Measurements from ENCODE around the gene MALT1. TPM values are rescaled to one million over a fixed set of nuclear protein-coding genes. Genes with fewer than 3 reads are reported as not detected.

Gene MALT1
- polyA plus RNA-seq, 2 of the 4 experiments (the other 2 are of a cell fraction), result 30.7 to 34.0 TPM

DNA sequence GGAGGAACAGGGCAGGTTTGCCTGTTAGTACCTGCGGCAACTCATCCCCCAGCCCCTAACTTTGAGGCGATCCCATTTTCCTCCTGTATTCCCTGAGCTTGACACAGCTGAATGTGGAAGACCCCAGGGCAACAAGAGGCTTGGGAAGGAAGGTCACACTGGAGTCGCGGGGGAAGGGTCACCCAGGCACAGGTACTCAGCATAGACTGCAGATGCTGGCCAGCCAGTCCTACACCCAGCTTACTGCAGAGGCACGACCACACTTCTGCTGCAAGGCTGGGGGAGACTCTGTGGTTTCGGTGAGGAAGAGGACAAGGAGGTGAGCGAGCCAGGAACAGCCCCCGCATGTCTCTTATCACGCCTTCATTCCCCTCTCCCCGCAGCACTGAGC, 91.5 kb downstream of the MALT1 start:
- FAIRE-seq (no peak), DNase-seq (ENCODE audit: low read depth in 1 of 2, low spot score in 1 of 2) (no peak), ATAC-seq (no peak)
- no peaks in the 10 kb centered on the region for H3K9me3 ChIP-seq
- ChIA-PET CTCF (interaction anchor here (0.6 to 11.7 kb wide), 10 partner anchors 11 to 719 kb away, joined by 3 to 190 read pairs (median 8); partner anchors contain the start of gene NEDD4L), POLR2A (no interaction called here)
- 80% methylated on average over 9 of the region's 10 CpGs for WGBS (ENCODE audit: missing lambda C conversion rate)
- H3K27ac ChIP-seq, result peak overlapping the region in 1 of 2 experiments; percentile 78; a peak in 3 of 6 replicates
- TF ChIP-seq ZSCAN20 (CRISPR knock-in tag; IDR thresholded peaks at IDR 0.05) (no peak), CTCF (IDR thresholded peaks at IDR 0.05) (no peak), SMC3 (IDR thresholded peaks at IDR 0.05) (no peak), NR3C1 (IDR thresholded peaks at IDR 0.05) (no peak), EHF (CRISPR knock-in tag; IDR thresholded peaks at IDR 0.05) (no peak)
- H3K4me1 ChIP-seq, result 0 out of 3 replicates have a peak, but pooled peaks cover 5% of the 10 kb centered on the region
- no peak overlapping the region for H3K4me2 ChIP-seq
- H3K4me3 ChIP-seq, result no peak overlapping the region

DNA sequence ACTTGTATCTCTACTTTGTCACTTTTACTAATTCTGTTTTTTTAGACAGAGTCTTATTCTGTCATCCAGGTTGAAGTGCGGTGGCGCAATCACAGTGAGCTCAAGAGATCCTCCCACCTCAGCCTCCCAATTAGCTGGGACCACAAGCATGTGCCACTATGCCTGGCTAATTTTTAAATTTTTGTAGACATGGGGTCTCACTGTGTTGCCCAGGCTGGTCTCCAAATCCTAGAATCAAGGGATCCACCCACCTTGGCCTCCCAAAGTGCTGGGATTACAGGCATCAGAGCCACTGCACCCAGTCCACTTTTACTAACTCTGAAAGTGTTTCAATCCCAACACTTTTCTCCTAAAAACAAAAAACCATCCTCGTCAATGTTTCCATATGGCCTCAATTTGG, 94.9 kb downstream of the MALT1 start:
- ChIA-PET CTCF (interaction anchor here (1.2 to 11.7 kb wide), 7 partner anchors 8 to 304 kb away, joined by 3 to 190 read pairs (median 4); no protein-coding TSS in a partner anchor), POLR2A (no interaction called here)
- FAIRE-seq, result no peak

GRCh38 chr18:58766946-58767345, 95.7 kb downstream of the MALT1 start:
- peaks cover 11% of the 10 kb centered on the region; the same call in 1 of the 3 replicates for H3K4me1 ChIP-seq
- ATAC-seq, result no peak
- DNase-seq (ENCODE audit: low read depth in 1 of 2, low spot score in 1 of 2), result no peak
- H3K4me2 ChIP-seq, result no peak overlapping the region
- H3K4me3 ChIP-seq, result no peak overlapping the region
- ChIA-PET CTCF (interaction anchor here (0.6 to 11.7 kb wide), 10 partner anchors 9 to 635 kb away, joined by 3 to 190 read pairs (median 4); no protein-coding TSS in a partner anchor), POLR2A (no interaction called here)
- no peak for FAIRE-seq
- TF ChIP-seq ZFP36 (IDR thresholded peaks at IDR 0.05; ENCODE audit: borderline replicate concordance, partially characterized antibody), result no peak
- TF ChIP-seq, protein P1, sequence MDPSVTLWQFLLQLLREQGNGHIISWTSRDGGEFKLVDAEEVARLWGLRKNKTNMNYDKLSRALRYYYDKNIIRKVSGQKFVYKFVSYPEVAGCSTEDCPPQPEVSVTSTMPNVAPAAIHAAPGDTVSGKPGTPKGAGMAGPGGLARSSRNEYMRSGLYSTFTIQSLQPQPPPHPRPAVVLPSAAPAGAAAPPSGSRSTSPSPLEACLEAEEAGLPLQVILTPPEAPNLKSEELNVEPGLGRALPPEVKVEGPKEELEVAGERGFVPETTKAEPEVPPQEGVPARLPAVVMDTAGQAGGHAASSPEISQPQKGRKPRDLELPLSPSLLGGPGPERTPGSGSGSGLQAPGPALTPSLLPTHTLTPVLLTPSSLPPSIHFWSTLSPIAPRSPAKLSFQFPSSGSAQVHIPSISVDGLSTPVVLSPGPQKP (IDR thresholded peaks at IDR 0.05; ENCODE audit: low read depth, low read length), result no peak
- H3K9me3 ChIP-seq, result no peaks in the 10 kb centered on the region
- WGBS (ENCODE audit: missing lambda C conversion rate), result 56% methylated on average over 7 of the region's 7 CpGs
- H3K27ac ChIP-seq, result no peak overlapping the region

More for the DNA sequence above, 94.9 kb downstream of the MALT1 start:
- Histone ChIP-seq H3K27ac (peak overlapping the region in 1 of 2 experiments; percentile 28; a peak in 1 of 6 replicates), H3K9me3 (no peaks in the 10 kb centered on the region), H3K4me1 (peaks cover 11% of the 10 kb centered on the region; the same call in 1 of the 3 replicates), H3K4me3 (no peak overlapping the region), H3K4me2 (no peak overlapping the region)
- no peak for TF ChIP-seq PHF8 (IDR thresholded peaks at IDR 0.05; ENCODE audit: borderline replicate concordance, low read depth)
- TF ChIP-seq CEBPB (IDR thresholded peaks at IDR 0.05), result peak in 1 of 2 experiments; percentile 14; a peak in 1 of 4 replicates
- WGBS (ENCODE audit: missing lambda C conversion rate), result 73% methylated on average over 3 of the region's 3 CpGs
- DNase-seq (ENCODE audit: low read depth in 1 of 2, low spot score in 1 of 2), result no peak
- no peak for ATAC-seq

GRCh38 chr18:58768293-58768974, 97.2 kb downstream of the MALT1 start:
- peak overlapping the region; percentile 59 to 80 for H3K27ac ChIP-seq
- DNase-seq (ENCODE audit: low read depth in 1 of 2, low spot score in 1 of 2), result peak; percentile 63 to 67
- ChIA-PET CTCF (interaction anchor here (0.6 to 11.7 kb wide), 48 partner anchors 10 to 641 kb away, joined by 3 to 190 read pairs (median 4); partner anchors contain the start of genes LMAN1, RAX and SEC11C), POLR2A (interaction anchor here (0.5 to 0.9 kb wide), 3 partner anchors 21 to 971 kb away, joined by 3 to 4 read pairs (median 3); no protein-coding TSS in a partner anchor)
- TF ChIP-seq, protein P2, sequence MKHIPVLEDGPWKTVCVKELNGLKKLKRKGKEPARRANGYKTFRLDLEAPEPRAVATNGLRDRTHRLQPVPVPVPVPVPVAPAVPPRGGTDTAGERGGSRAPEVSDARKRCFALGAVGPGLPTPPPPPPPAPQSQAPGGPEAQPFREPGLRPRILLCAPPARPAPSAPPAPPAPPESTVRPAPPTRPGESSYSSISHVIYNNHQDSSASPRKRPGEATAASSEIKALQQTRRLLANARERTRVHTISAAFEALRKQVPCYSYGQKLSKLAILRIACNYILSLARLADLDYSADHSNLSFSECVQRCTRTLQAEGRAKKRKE (CRISPR knock-in tag; IDR thresholded peaks at IDR 0.05; ENCODE audit: low read depth), result no peak
- TF ChIP-seq, protein P3, sequence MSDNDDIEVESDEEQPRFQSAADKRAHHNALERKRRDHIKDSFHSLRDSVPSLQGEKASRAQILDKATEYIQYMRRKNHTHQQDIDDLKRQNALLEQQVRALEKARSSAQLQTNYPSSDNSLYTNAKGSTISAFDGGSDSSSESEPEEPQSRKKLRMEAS (IDR thresholded peaks at IDR 0.05), result no peak
- peak; percentile 72 for TF ChIP-seq CTCF (IDR thresholded peaks at IDR 0.05)
- TF ChIP-seq SMC3 (IDR thresholded peaks at IDR 0.05), result peak; percentile 92
- TF ChIP-seq HDAC2 (IDR thresholded peaks at IDR 0.05), result no peak
- no peak for TF ChIP-seq ZNF302 (CRISPR knock-in tag; IDR thresholded peaks at IDR 0.05)
- no peak for TF ChIP-seq EHF (CRISPR knock-in tag; IDR thresholded peaks at IDR 0.05)
- peak; percentile 87 to 95 for TF ChIP-seq RAD21 (conservative IDR thresholded peaks at IDR 0.05 in 1 of 2, IDR thresholded peaks at IDR 0.05 in 1 of 2)
- no peak for TF ChIP-seq NPAS2 (CRISPR knock-in tag; IDR thresholded peaks at IDR 0.05; ENCODE audit: borderline replicate concordance)
- no peak for TF ChIP-seq ZFP36 (IDR thresholded peaks at IDR 0.05; ENCODE audit: borderline replicate concordance, partially characterized antibody)
- 19% methylated on average over 21 of the region's 40 CpGs for WGBS (ENCODE audit: missing lambda C conversion rate)
- peak; percentile 97 to 99 for ATAC-seq
- H3K4me1 ChIP-seq, result peaks cover 11% of the 10 kb centered on the region; the same call in 1 of the 3 replicates
- no peak for FAIRE-seq
- peak overlapping the region; percentile 83 for H3K4me2 ChIP-seq
- no peaks in the 10 kb centered on the region for H3K9me3 ChIP-seq
- H3K4me3 ChIP-seq, result 0 out of 3 replicates have a peak overlapping the region, but pooled peaks have one; percentile 21

Measured in A549 (cell line).